ENCODE measurements around the gene FGF3.

DNA sequence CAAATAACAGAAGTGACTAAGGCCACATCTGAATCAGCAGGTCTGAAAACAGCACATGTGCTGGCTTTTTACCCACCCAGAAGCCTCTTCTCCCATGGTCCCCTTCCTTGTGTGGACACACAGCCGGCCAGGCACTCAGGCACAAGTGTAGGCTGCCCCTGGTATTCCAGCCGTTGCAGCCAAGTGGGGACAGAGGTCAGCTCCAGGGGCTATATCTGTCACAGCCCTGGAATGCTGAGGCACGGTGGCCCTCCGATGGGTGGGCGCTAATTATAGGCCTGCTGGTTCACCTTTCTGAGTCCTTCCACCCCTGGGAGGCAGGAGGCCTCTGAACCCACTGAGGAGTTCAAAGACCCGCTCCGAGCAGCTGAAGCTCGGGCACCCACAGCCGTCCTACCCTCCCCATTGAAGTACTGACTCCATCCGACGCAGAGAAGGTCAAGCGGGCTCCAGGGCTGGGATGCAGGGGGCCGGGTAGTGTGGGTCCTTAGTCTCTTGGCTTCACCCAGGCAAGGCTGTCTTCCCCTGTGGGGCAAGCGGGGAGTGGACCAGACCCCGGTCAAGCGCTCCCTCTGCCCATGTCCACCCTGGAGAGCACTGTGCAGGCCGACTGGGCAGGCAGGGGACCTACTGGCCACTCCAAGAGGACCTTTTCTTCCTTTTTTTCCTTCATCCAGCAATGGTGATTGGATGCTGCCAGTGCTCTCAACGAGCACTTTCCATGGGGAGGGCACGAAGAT, 14.3 kb downstream of the FGF3 start:
- TF ChIP-seq POLR2A (IDR thresholded peaks at IDR 0.05; ENCODE audit: low read depth) (no peak), EP300 (IDR thresholded peaks at IDR 0.05) (no peak), POLR2AphosphoS5 (IDR thresholded peaks at IDR 0.05) (no peak)
- TF ChIP-seq, protein P1, sequence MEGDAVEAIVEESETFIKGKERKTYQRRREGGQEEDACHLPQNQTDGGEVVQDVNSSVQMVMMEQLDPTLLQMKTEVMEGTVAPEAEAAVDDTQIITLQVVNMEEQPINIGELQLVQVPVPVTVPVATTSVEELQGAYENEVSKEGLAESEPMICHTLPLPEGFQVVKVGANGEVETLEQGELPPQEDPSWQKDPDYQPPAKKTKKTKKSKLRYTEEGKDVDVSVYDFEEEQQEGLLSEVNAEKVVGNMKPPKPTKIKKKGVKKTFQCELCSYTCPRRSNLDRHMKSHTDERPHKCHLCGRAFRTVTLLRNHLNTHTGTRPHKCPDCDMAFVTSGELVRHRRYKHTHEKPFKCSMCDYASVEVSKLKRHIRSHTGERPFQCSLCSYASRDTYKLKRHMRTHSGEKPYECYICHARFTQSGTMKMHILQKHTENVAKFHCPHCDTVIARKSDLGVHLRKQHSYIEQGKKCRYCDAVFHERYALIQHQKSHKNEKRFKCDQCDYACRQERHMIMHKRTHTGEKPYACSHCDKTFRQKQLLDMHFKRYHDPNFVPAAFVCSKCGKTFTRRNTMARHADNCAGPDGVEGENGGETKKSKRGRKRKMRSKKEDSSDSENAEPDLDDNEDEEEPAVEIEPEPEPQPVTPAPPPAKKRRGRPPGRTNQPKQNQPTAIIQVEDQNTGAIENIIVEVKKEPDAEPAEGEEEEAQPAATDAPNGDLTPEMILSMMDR (IDR thresholded peaks at IDR 0.05) = no peak

All from esophagus muscularis mucosa (tissue), 4 donors.